Glutamatergic neuron (in vitro differentiated cells): ENCODE measurements around the gene FLCN. TPM values are rescaled to one million over a fixed set of nuclear protein-coding genes. Genes with fewer than 3 reads are reported as not detected.

ENCODE experiments used
- DNase-seq: peaks from one replicate; pipeline ENCODE4 v3.0.0; 2022
- H3K27ac Mint-ChIP-seq: one replicate; pipeline ENCODE4 v1.8.0; 2020; ENCODE audit warnings: mild to moderate bottlenecking, mixed read lengths, inconsistent platforms; ENCODE audit not compliant: unreplicated experiment
- H3K27me3 Mint-ChIP-seq: one replicate; pipeline ENCODE4 v1.8.0; 2020; ENCODE audit warnings: mild to moderate bottlenecking, moderate library complexity, mixed read lengths, inconsistent platforms; ENCODE audit not compliant: unreplicated experiment
- H3K36me3 Mint-ChIP-seq: one replicate; pipeline ENCODE4 v1.8.0; 2020; ENCODE audit warnings: mild to moderate bottlenecking, mixed read lengths, inconsistent platforms; ENCODE audit not compliant: unreplicated experiment
- H3K4me1 Mint-ChIP-seq: one replicate; pipeline ENCODE4 v1.8.0; 2020; ENCODE audit warnings: mild to moderate bottlenecking, low read depth, mixed read lengths, inconsistent platforms; ENCODE audit not compliant: unreplicated experiment
- H3K4me3 Mint-ChIP-seq: one replicate; pipeline ENCODE4 v1.8.0; 2020; ENCODE audit warnings: mild to moderate bottlenecking, mixed read lengths, inconsistent platforms; ENCODE audit not compliant: unreplicated experiment
- H3K9me3 Mint-ChIP-seq: one replicate; pipeline ENCODE4 v1.8.0; 2020; ENCODE audit warnings: mild to moderate bottlenecking, moderate library complexity, mixed read lengths, inconsistent platforms; ENCODE audit not compliant: unreplicated experiment
- total RNA-seq: library from RNA; stranded (reverse); fragmentation: NEBNext Ultra II Directional; extraction: Animal tissue kit (Norgen Biotek cat#: 25700); gene quantifications from one replicate; pipeline ENCODE4 v1.2.1, GENCODE V29; 2021; ENCODE audit not compliant: unreplicated experiment
- TF ChIP-seq, protein P1 (sequence below): fragments of 200-600 bp; sonication (generic); IDR thresholded peaks from one replicate; pipeline ENCODE4 v1.5.0; 2021; ENCODE audit not compliant: partially characterized antibody, unreplicated experiment

FLCN gene
- total RNA-seq, 1 donor from 2014 or later: 131 TPM

DNA sequence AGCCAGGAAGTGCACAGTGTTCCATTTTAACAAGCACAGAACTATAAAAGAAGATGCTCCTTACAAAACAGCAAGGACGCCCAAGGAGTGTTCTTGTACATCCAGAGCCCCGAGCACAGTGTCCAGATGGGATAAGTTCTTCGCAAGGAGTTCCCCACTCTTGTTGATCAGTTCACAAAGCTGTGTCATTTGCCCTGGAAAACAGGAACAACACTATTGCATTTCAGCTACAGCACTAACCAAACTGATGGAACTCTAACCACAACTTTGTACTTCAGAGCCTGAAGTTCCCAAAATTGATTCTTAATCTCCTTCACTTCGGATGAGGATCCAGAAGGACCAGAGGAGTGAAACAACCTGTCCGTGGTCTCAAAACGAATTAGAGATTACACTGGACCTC is 39.0 kb upstream of the FLCN start:
- Mint-ChIP-seq H3K4me1 (no peaks in the 10 kb centered on the region), H3K9me3 (no peaks in the 10 kb centered on the region), H3K36me3 (no peaks in the 10 kb centered on the region), H3K27ac (no peak overlapping the region), H3K27me3 (no peaks in the 10 kb centered on the region), H3K4me3 (no peak overlapping the region)
- TF ChIP-seq, protein P1, sequence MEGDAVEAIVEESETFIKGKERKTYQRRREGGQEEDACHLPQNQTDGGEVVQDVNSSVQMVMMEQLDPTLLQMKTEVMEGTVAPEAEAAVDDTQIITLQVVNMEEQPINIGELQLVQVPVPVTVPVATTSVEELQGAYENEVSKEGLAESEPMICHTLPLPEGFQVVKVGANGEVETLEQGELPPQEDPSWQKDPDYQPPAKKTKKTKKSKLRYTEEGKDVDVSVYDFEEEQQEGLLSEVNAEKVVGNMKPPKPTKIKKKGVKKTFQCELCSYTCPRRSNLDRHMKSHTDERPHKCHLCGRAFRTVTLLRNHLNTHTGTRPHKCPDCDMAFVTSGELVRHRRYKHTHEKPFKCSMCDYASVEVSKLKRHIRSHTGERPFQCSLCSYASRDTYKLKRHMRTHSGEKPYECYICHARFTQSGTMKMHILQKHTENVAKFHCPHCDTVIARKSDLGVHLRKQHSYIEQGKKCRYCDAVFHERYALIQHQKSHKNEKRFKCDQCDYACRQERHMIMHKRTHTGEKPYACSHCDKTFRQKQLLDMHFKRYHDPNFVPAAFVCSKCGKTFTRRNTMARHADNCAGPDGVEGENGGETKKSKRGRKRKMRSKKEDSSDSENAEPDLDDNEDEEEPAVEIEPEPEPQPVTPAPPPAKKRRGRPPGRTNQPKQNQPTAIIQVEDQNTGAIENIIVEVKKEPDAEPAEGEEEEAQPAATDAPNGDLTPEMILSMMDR: no peak
- DNase-seq: no peak

DNA sequence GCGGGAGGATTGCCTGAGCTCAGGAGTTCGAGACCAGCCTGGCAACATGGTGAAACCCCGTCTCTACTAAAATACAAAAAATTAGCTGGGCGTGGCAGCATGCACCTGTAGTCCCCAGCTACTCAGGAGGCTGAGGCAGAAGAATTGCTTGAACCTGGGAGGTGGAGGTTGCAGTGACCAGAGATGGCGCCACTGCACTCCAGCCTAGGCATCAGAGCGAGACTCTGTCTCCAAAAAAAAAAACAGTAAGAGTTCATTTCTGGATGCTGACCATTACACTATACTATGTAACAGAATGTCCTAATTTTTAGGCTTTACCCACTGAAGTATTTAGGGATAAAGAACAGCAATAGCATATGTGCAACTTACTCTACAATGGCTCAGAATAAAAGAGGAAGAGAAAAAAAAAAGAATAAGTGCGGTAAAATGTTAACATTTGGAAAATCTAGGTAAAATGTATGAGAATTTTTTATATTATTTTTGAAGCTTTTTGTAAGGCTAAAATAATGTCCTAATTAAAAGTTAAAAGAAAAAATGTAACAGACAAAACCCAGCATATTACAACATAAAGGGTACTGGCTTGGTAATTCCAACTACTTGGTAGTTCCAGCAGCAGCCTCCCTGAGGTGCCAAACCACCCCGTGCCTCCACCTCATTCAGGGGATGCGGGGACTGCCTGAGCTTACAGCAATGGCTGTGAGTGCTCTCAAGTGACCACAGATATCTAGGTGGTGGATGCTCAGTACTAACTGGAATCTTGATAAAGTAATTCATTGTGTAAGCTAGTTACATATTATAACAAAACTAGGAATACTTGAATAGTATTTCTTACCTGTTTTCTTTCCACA is 33.2 kb upstream of the FLCN start:
- Mint-ChIP-seq H3K4me1 (no peaks in the 10 kb centered on the region), H3K27me3 (no peaks in the 10 kb centered on the region), H3K36me3 (no peaks in the 10 kb centered on the region), H3K27ac (no peak overlapping the region), H3K9me3 (no peaks in the 10 kb centered on the region), H3K4me3 (no peak overlapping the region)
- no peak for DNase-seq
- TF ChIP-seq, protein P1: peak; percentile 27

DNA sequence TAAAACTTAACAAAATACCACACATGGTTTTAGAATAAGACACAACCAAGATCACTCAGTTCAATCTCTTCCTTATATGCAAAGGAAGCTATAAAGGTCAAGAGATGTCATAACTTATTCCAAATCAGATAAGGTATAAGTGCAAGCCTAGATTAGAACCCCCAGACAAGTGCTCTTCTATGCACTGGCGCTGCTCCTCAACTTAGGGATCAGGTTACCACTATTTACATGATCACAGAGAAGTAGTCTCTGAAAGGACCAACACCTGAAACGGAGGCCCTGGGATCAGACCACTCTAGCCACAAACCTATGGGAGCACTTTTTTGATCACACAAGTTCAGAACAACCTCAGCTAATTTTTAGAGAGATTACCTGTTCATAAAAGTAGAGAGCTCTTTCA is 27.5 kb upstream of the FLCN start:
- TF ChIP-seq, protein P1: no peak
- H3K4me1 Mint-ChIP-seq: peaks cover 4% of the 10 kb centered on the region
- H3K36me3 Mint-ChIP-seq: no peaks in the 10 kb centered on the region
- H3K4me3 Mint-ChIP-seq: no peak overlapping the region
- H3K27ac Mint-ChIP-seq: no peak overlapping the region
- no peak for DNase-seq
- no peaks in the 10 kb centered on the region for H3K27me3 Mint-ChIP-seq
- H3K9me3 Mint-ChIP-seq: no peaks in the 10 kb centered on the region

DNA sequence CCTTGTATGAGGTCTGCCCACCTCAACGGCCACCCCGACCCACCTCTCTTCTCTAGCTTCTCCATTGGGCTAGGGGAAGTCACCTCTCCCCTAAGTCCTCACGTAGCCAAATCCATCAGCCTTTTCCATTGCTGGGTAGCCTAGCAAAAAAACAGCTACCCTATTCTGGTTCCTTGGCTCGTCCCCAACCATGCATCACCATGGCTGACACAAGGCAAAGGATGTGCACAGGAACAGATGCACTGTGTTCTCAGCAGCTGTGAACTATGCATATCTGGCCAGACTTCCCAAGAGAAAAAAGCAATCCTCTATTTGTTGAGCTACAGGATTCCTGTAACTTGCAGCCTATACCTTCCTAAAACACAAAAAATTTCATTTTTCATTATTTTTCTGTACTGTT is 22.0 kb upstream of the FLCN start:
- TF ChIP-seq, protein P1: no peak
- Mint-ChIP-seq H3K9me3 (peaks cover 4% of the 10 kb centered on the region), H3K27ac (peak overlapping the region; percentile 52), H3K36me3 (no peaks in the 10 kb centered on the region), H3K27me3 (peaks cover 2% of the 10 kb centered on the region), H3K4me3 (peak overlapping the region; percentile 2), H3K4me1 (peaks cover 8% of the 10 kb centered on the region)
- no peak for DNase-seq

DNA sequence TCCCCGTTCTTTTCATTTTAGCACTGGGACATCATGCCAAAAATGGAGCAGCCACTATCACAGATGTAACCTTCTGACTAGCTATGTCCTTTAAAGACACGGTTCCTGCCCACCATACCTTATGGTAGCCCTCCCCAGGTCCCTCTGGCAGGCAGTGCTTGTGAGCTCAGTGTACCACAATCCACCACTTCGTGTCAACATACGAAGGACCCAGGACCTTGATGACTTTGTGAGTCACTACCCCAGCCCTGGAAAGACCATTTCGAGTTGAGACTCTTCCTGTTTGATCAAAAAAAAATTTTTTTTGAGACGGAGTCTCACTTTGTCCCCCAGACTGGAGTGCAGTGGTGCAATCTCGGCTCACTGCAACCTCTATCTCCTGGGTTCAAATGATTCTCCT is 21.0 kb upstream of the FLCN start:
- no peak for DNase-seq
- H3K27ac Mint-ChIP-seq: no peak overlapping the region
- peaks cover 8% of the 10 kb centered on the region for H3K4me1 Mint-ChIP-seq
- H3K36me3 Mint-ChIP-seq: no peaks in the 10 kb centered on the region
- H3K9me3 Mint-ChIP-seq: peaks cover 4% of the 10 kb centered on the region
- H3K4me3 Mint-ChIP-seq: no peak overlapping the region
- peaks cover 2% of the 10 kb centered on the region for H3K27me3 Mint-ChIP-seq
- TF ChIP-seq, protein P1: no peak
